RPMI7951 (cell line): ENCODE results near the gene TMEM245. TPM values are rescaled to one million over a fixed set of nuclear protein-coding genes. Genes with fewer than 3 reads are reported as not detected.
"Not testable (repeated sequence)": the region's sequence is repeated elsewhere in the genome, so short reads cannot be mapped to it uniquely, and the experiment has no call there.

ENCODE experiments used
- DNase-seq: peaks from one replicate; pipeline ENCODE4 v3.0.0-alpha.2; 2012; ENCODE audit warnings: low read depth
- total RNA-seq: library from RNA; depleted of rRNA; stranded (reverse); fragments of >200 nt; shearing (Covaris generic); gene quantifications from 2 replicates; pipeline ENCODE4 v1.2.3, GENCODE V29; 2014

The TMEM245 gene
- total RNA-seq, 1 experiment from 2014 or later = 47.6 TPM

- peak; percentile 62 for DNase-seq
Observed at GRCh38 chr9:109064963-109065702, 54.6 kb downstream of the TMEM245 start.

- no peak for DNase-seq
Observed at GRCh38 chr9:109063760-109064159, 56.0 kb downstream of the TMEM245 start.

GRCh38 chr9:109062543-109062942 lies 57.2 kb downstream of the TMEM245 start:
- DNase-seq = no peak

DNA sequence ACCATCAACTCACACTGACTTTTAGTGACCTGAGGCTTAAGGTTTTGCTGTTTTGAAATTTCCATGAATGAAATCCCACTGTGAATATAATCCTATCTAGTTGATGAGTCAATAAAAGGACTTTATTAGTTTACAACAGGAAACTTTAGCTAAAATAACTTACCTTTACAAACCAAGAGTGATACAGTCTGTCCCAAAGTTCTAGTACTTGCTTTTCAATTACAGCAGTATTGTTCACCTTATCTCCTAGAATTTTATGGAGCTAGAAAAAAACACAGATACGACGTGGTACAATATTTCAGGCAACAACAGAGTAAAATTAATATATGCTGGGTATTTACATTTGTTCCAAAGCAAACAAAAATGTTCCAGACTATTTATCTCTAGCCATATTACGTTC lies 59.6 kb downstream of the TMEM245 start:
- DNase-seq = no peak

DNA sequence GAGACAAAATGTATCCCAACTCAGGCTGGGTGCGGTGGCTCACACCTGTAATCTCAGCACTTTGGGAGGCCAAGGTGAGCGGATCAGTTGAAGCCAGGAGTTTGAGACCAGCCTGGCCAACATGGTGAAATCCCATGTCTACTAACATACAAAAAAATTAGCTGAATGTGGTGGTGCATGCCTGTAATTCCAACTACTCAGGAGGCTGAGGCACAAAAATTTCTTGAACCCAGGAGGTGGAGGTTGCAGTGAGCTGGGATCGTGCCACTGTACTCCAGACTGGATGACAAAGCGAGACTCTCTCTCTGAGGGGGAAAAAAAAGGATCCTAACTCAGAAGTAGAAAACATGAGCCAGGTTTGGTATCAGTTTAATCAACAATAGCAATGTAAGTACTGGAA lies 66.6 kb downstream of the TMEM245 start:
- not testable (repeated sequence) for DNase-seq

DNA sequence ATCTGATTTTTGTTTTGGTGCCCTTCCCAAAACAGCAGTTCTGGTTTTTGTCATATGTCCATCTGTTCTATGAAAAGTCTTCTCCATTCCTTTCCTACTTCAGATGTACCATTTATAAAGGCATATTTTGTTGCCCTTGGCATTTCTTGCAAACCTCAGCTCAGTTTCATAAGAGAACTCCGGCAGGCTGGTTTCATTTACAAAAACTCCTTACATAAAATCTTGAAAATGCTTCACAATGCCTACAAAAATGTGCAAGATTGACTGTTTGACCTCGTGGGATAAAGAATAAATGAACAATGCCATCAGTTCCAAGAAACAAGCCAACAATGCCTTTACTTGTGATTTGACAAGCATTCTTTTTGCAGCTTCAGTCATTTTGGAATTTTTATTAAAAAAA lies 67.3 kb downstream of the TMEM245 start:
- DNase-seq = peak; percentile 17

DNA sequence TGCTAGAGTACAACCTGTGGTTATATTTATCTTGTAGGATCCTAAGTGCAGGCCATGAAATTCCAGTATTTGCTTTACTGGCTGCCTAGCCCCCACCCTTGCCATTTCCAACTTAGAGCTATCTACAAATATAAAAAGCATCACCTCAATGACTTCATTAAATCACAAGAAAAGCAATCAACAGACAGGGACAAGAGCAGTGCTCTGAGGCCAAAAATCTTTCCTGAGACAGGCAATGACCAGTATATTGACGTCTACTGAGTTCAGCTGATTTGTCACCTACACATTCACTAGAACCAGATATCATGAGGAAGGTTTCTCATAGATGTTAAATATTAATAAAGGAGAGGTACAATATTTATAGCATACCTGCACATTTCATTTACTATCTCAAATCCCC lies 68.0 kb downstream of the TMEM245 start:
- no peak for DNase-seq

DNA sequence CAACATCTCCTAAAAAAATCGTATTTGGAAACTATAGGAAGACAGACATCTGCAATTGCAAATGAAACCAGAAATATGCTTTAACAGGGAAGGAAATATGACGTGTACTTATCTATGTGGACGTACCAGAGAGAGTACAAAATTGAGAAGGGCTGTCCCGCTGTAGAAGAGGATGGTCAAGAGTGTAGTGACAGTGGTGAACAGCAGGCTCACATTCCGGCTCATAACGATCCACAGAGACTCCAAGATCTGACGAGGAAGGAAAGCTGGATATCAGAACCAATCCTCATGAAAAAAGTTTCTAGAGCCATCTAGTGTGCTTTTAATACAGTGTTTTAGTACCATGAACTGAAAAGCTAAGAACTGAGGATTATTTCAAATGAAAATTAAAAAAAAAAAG lies 69.3 kb downstream of the TMEM245 start:
- DNase-seq = no peak

GRCh38 chr9:109048822-109049221 lies 70.9 kb downstream of the TMEM245 start:
- DNase-seq = no peak

GRCh38 chr9:109047259-109047658 lies 72.5 kb downstream of the TMEM245 start:
- DNase-seq = no peak

DNA sequence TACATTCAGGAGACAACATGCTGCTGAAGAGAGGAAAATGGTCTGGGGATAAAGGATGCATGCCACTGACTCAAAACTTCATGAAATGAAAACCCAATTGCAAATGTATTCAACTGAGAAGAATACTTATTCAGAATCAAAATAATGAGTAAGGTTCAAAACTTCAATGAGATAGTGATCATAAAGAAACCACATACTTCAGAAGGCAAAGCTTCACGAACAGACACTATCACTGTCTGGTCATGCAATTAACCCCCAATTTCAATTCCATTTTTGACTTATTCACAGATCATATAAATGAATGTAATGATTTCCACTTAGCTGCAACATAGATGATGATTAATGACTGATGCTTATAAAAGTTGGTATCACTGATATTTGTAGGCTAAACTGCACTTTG lies 73.4 kb downstream of the TMEM245 start:
- no peak for DNase-seq

- no peak for DNase-seq
Observed at GRCh38 chr9:109043578-109043977, 76.2 kb downstream of the TMEM245 start.

GRCh38 chr9:109040571-109040970 lies 79.2 kb downstream of the TMEM245 start:
- DNase-seq = no peak

DNA sequence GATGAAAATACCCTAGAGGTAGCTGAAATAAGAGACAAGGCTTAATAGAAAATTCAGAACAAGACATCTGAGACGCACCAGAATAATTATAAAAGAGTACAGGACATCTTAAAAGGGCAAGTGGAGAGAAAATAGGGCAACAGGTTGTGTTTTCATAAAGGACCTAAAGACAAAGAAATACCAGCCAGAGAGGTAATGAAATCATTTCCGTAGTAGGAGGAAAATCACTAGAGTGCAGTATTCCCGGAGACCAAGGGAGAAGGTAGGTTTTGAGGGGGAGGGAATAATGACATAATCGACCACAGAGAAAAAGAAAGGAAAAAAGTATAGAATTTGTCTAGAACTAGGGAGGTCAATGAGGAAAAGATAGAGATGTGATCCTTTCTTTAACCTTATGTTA lies 80.2 kb downstream of the TMEM245 start:
- no peak for DNase-seq

DNA sequence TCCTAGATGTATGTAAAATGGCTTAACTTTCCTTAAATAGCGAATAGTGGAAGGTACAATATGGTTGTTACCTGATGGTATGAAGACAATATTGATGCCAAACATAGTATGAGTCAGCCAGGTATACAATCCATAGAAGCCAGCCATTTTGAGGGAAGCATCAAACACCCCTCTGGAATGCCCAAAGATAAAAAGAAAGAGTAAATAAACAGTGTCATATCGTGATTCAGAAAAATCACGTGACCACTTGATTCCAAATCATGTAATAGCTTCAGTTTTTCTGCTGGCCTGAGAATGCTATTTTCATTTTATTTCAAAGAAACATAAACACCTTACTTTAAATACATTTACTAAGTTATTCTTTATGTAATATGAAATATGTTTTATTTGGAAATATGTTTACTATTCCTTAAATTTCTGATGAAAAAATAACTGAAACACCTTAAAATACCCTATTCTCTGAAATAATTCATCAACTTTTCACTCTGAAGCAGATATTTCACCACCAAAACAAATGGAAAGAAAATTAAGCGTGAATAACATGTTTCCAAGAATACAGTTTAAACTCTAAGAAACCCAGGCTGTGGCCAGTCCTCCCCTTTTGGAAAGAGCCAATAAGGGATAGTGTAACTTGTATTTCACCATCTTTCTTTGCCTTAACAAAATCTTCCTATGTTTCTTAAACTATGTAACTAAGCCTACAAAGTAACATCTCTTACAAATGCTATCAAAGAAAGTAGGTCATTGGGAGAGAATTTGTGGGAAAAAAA lies 81.6 kb downstream of the TMEM245 start:
- DNase-seq = no peak

DNA sequence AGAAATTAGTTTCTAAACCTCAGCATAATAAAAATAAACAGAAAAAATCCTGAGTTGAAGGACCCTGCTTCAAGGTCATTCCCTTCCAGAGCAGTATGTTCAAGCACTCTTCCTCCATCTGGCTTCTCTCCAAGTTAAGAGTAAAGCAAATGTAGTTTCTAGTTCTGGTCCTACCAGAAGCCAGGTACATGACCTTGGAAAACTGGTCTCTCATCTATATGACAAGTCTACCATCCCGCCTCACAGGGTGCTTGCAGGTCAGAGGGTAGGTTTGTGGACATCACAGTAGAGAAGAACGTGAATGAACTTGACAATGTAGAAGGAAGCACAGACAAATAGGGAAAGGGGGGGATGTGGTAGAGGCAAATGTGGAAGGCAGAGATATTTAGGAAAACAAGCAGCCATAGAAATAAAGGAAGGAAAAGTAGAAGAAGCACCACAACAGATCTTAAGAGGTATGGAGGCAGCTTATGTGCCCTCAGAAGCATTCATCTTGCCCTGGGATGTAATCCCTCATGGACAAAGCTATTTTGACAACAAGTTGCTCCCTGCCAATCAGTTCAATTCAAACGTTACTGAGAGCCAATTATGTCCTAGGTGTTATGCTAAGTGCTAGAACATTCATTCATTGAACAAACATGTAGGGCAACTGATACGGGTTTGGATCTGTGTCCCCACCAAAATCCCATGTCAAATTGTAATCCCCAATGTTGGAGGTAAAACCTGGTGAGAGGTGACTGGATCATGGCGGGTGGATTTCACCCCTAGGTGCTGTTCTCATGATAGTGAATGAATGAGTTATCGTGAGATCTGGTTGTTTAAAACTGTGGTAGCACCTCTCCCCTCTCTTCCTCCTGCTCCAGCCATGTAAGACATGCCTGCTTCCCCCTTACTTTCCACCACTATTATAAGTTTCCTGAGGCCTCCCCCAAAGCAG lies 82.7 kb downstream of the TMEM245 start:
- peak; percentile 19 for DNase-seq

- peak; percentile 88 for DNase-seq
Observed at GRCh38 chr9:109035684-109036423, 83.9 kb downstream of the TMEM245 start.

DNA sequence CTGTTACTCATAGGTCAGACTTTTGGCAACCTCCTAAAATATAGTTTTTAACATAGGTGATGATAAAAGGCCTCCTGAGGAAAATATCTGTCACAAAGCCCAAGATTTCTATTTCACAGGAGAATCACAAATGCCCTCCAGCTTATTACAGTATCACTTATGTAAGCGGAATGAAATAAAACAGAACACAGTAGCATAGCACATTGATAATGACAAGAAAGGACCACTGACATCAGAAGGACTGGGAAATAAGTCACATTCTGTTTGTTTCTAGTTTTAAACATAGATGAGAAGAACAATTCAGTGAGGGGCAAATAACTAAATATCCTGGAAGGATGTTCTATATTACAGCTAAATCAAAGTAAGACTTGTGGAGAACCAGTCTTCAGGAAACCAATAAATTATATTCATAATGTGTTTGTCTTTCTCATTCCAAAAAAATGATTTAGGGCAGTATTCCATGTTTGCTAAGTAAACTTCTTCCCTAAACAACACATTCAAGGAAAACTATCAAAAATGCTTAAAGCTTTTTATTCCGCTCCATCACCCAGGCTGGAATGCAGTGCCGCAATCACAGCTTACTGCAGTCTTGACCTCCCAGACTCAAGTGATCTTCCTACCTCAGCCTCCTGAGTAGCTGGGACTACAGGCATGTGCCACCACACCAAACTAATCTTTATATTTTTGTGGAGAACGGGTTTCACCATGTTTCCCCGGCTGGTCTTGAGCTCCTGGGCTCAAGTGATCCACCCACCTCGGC lies 85.6 kb downstream of the TMEM245 start:
- DNase-seq = no peak

DNA sequence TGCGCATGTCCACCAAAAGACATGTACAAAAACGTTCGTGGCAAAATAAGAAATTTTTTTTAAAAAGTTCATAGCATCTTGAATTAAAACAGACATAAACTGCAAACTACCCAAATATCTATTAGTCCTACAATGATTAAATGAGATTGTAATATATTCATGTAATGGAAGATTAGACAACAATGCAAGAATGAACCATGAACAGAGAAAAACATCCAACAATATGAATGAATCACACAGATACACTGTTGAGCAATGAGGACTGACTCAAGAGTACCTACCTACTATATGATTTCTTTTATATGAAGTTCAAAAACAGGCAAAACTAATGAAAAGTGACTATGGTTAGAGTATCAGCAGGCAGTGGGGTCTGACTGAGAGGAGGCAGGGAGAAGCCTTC lies 88.5 kb downstream of the TMEM245 start:
- no peak for DNase-seq

GRCh38 chr9:109030426-109030825 lies 89.3 kb downstream of the TMEM245 start:
- DNase-seq = no peak

GRCh38 chr9:109028457-109028856 lies 91.3 kb downstream of the TMEM245 start:
- no peak for DNase-seq
